Measurements from ENCODE around the gene CPT1A.

CPT1A gene

GRCh38 chr11:68751004-68751325 is 90.8 kb downstream of the CPT1A start:
- DNase-seq: no peak

- no peak for DNase-seq
Observed at GRCh38 chr11:68750195-68751003, 91.3 kb downstream of the CPT1A start.

- DNase-seq: no peak
Observed at GRCh38 chr11:68749229-68750123, 92.2 kb downstream of the CPT1A start.

DNA sequence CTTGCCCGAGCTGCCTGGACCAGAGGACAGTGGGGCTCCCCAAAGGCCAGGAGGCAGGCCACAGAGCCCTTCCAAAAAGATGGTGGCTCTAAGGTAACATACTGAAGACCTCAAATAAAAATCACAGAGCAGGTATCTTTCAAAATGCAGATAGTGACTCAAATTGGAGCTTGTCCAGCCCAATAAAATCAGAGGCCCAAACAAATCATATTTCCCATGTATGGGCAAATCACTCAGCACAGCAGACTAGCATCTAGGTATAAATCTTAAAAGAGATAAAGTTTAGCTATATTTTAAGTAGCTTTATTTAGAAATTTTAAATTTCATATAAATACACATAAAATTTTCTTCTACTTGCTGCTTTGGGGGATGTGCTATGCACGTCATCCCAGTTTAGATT is 93.7 kb downstream of the CPT1A start:
- no peak for DNase-seq

GRCh38 chr11:68743539-68743938 is 98.2 kb downstream of the CPT1A start:
- no peak for DNase-seq

GRCh38 chr11:68741463-68741862 is 100.3 kb downstream of the CPT1A start:
- no peak for DNase-seq

DNA sequence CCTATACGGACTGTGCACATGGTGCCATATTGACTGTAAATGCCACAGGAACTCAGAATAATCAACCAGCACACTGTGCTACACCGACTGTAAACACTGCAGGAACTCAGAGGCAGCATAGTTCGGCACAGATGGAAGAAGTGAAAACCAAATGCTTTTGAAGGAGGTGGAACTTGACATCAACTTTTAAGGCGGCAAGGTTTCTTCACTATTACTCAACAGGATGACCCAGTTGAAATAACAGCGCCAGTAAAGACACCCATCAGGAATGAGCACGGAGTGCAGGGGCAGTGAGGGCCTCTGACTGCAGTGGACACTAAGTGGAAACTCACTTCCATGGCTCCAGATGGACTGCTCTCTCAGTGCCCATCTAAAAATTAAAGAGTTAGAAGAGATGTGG is 106.1 kb downstream of the CPT1A start:
- DNase-seq: no peak

- DNase-seq: no peak
Observed at GRCh38 chr11:68735125-68735524, 106.6 kb downstream of the CPT1A start.

DNA sequence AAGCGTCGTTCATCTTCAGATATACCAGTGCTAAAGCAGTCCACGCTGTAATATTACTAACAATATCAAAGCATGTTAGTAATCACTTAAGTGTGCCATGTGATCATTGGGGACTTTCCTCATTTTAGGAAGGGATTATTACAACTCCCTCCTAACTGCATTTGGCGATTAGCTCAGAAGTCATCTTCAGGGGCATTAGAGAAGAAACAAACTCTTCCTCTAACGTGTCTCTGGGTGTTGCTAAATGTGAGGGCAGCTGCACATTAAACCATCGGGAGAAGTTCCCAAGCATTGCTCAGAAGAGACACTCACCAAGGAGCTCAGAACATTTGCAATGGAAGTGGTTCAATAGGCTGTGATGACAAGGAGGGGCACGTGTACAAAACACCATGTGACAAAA is 107.6 kb downstream of the CPT1A start:
- no peak for DNase-seq

GRCh38 chr11:68727783-68728182 is 113.9 kb downstream of the CPT1A start:
- no peak for DNase-seq

GRCh38 chr11:68724293-68724692 is 117.4 kb downstream of the CPT1A start:
- no peak for DNase-seq

- no peak for DNase-seq
Observed at GRCh38 chr11:68722143-68722542, 119.6 kb downstream of the CPT1A start.

DNA sequence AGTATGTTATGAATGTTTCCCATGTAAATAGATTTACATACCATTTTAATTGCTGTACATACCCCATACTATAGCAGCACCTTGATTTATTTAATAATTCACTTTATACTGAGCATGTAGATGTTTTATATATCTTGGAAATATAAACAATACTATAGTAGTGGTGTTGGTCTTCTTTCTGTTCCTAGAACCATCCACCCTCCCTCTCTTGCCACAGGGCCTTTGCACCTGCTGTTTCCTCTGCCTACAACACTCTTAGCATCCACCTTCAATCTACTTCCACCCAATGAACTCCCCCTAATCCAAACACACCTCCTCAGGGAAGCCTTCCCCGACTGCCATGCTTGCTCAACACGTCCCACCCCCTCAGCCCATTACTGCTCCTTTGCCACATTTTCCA is 120.6 kb downstream of the CPT1A start:
- DNase-seq: no peak

- no peak for DNase-seq
Observed at GRCh38 chr11:68715456-68716122, 126.1 kb downstream of the CPT1A start.

DNA sequence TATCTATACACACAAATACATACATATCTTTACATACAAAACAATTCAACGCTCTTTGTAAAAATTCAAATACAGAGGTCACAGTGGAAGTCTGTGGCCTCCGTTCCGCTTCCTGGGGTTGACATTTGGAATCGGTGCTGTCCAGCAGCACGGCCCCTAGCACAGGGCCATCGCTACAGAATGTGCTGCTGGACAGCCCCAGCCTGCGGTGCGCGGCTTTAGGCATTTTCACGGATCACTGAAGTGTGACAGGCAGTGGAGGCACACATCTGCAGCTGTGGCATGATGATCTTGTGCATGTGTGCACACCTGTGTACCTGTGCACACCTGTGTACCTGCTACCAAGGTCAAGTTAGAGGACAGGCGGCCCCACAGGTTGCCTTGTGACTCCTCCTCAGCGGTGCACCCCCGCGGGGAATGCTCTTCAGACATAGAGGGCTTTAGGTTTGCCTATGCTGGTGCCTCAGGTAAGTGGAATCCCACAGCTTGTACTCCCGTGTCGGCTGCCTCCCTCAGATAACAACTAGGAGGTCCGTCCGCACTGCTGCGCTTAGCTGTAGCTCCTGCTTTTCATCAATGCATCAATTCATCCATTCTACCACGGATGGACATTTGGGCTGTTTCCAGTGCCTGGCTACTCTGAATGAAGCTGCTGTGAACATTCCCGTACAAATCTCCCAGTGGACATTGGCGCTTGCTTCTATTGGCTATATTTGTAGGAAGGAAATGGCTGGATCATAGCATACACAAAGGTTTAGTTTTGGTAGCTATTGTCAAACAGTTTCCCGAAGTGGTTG is 127.5 kb downstream of the CPT1A start:
- no peak for DNase-seq

- DNase-seq: no peak
Observed at GRCh38 chr11:68711114-68711513, 130.6 kb downstream of the CPT1A start.

GRCh38 chr11:68710409-68710808 is 131.3 kb downstream of the CPT1A start:
- DNase-seq: no peak

DNA sequence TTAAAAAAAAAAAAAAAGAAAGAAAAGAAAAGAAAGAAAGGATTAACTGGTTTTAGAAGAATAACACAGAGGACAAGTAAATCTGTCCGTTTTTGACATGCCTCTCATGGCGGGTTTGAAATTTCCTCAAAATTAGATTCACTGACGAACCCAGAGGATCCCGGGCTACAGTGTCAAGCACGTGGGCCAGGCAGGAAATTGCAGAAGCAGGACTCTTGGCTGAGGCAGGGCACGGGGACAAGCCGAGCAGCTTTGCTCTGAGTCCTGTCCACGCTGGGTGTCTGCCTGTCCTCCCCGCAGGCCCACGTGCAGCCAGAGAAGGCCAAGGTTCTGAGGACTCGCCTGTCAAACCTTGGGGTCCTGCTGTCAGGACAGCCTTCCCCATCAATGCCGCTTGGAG is 132.7 kb downstream of the CPT1A start:
- DNase-seq: no peak

- DNase-seq: no peak
Observed at GRCh38 chr11:68707527-68707926, 134.2 kb downstream of the CPT1A start.

DNA sequence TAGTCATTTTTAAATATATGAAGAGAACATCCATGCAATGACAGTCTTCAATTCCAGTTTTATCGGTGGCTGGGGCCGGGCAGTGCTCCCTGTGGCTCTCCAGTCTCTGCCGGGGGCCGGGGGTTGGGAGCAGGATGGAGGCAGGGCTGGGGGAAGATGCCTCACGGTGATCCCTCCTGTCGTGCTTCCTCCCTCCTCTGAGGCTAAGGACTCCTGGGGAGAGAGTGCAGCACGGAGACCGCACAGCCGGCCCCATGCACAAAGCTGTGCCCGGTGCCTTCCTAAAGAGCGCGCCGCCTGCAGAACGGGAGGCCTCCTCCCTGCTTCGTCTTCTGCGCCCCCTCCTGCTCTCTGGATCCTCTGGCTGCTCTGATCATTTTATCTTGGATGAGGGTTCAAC is 136.8 kb downstream of the CPT1A start:
- DNase-seq: no peak

Measured in NK-92 treated with Interleukin-12 subunit alpha and Interleukin-12 subunit beta, amount 100 ng/mL, for 24 hours (cell line).